Measurements from ENCODE around the gene CPB2. TPM values are rescaled to one million over a fixed set of nuclear protein-coding genes. Genes with fewer than 3 reads are reported as not detected.

Gene CPB2
- total and polyA plus RNA-seq, 7 donors, result not detected

DNA sequence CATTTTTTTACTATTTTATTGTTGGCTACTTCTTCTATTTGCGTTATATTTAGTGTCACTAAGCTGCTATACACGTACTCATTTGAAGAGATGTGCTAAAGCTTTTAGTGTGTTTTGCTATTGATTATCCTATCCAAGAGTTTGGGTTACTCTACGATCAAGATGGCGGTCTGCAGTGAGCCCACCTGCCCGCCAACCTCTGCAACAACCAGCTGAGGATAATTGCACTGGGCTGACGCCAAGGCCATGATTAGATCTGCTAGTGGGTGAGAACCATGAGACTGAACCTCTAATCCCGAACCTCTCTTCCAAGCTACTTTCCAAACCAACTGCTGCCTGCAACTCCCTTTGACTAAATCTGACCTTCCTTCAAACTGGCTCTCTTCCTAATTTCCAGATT lies 1.8 kb downstream of the CPB2 start:
- Histone ChIP-seq H3K9me3 (no peaks in the 10 kb centered on the region), H3K36me3 (no peaks in the 10 kb centered on the region), H3K27me3 (no peaks in the 10 kb centered on the region), H3K4me1 (peaks cover 0 to 7% (median 0%) of the 10 kb centered on the region in 4 donors), H3K27ac (no peak overlapping the region), H3K4me3 (no peak overlapping the region)
- no peak for DNase-seq
- TF ChIP-seq EP300 (IDR thresholded peaks at IDR 0.05), result no peak
- no peak for TF ChIP-seq POLR2AphosphoS5 (IDR thresholded peaks at IDR 0.05)
- TF ChIP-seq CTCF (IDR thresholded peaks at IDR 0.05), result no peak
- TF ChIP-seq POLR2A (IDR thresholded peaks at IDR 0.05), result no peak
- intact Hi-C loops (cut with DNase I), result no loop called here
- WGBS, 2 donors, result 87 to 93% methylated on average over 7 of the region's 7 CpGs

GRCh38 chr13:46102255-46102605 lies 2.6 kb downstream of the CPB2 start:
- Histone ChIP-seq H3K9me3 (no peaks in the 10 kb centered on the region), H3K4me1 (peaks cover 0 to 7% (median 0%) of the 10 kb centered on the region in 4 donors), H3K4me3 (no peak overlapping the region), H3K27me3 (no peaks in the 10 kb centered on the region), H3K27ac (no peak overlapping the region), H3K36me3 (no peaks in the 10 kb centered on the region)
- intact Hi-C loops (cut with DNase I), result no loop called here
- TF ChIP-seq POLR2AphosphoS5 (IDR thresholded peaks at IDR 0.05) (no peak), POLR2A (IDR thresholded peaks at IDR 0.05) (no peak), EP300 (IDR thresholded peaks at IDR 0.05) (no peak), CTCF (IDR thresholded peaks at IDR 0.05) (no peak)
- no peak for DNase-seq

DNA sequence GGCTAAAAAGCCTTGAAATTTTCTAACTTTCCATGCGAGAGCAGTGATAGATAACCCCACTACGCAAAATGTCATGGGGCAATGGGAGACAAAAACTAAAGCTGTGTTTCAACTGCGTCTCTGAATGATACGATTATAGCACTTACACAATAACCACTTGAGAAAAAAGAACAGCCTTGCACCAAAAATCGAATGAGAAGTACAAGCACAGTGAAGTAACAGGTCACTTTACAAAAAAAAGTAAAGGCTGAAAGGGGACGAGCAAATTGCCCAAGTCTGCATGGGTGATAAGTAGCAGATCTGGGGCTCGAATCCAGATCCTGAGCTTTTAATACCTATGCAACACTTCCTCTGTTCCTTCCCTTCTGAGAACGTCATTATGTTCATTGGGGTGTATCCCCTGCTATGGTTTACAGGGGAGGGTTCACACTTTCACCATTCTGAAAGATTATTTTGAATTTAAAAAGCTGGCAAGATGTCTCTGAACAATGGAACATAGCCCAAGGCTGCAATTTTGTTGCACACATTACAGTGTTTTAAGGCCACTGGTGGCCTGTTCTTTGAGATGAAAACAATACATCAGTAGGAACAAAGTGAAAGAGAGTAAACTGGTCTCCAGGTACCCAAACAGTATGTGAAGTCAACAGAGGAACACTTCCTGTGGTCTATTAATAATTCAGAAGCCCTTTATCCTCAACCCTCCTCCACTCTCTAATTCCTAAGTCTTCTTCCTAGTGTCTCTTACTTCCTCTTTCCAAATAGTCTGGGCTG lies 3.2 kb downstream of the CPB2 start:
- TF ChIP-seq EP300 (IDR thresholded peaks at IDR 0.05) (no peak), POLR2AphosphoS5 (IDR thresholded peaks at IDR 0.05) (no peak), POLR2A (IDR thresholded peaks at IDR 0.05) (no peak), CTCF (IDR thresholded peaks at IDR 0.05) (no peak)
- H3K4me1 ChIP-seq, result peaks cover 0 to 7% (median 0%) of the 10 kb centered on the region in 4 donors
- WGBS, 2 donors, result 73 to 78% methylated on average over 8 of the region's 8 CpGs
- no peak overlapping the region for H3K4me3 ChIP-seq
- H3K27ac ChIP-seq, result no peak overlapping the region
- H3K9me3 ChIP-seq, result no peaks in the 10 kb centered on the region
- no peaks in the 10 kb centered on the region for H3K36me3 ChIP-seq
- no peak for DNase-seq
- no peaks in the 10 kb centered on the region for H3K27me3 ChIP-seq
- intact Hi-C loops (cut with DNase I), result no loop called here

DNA sequence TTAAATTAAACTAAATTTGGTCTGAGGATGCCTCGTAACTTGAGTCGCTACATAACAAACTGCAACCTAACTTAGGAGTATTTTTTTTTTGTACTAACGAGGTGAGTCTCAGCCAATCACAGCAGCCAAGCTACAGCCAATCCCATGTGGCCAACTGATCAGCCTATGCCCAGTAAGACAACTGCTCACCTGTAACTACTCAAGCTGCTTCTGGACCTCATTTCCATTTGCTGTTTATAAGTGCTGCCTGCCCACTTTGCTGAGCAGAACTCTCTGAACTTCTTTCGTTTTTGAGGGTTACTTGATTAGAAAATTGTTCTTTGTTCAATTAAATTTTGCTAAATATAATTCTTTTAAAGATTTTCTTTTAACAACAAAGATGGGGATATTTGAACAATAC lies 3.8 kb downstream of the CPB2 start:
- Histone ChIP-seq H3K4me1 (peaks cover 0 to 7% (median 0%) of the 10 kb centered on the region in 4 donors), H3K27ac (no peak overlapping the region), H3K36me3 (no peaks in the 10 kb centered on the region), H3K9me3 (no peaks in the 10 kb centered on the region), H3K27me3 (no peaks in the 10 kb centered on the region), H3K4me3 (no peak overlapping the region)
- 73 to 88% methylated on average over 4 of the region's 4 CpGs for WGBS, 2 donors
- intact Hi-C loops (cut with DNase I), result no loop called here
- no peak for DNase-seq
- TF ChIP-seq POLR2A (IDR thresholded peaks at IDR 0.05) (no peak), EP300 (IDR thresholded peaks at IDR 0.05) (no peak), POLR2AphosphoS5 (IDR thresholded peaks at IDR 0.05) (no peak), CTCF (IDR thresholded peaks at IDR 0.05) (no peak)

All from sigmoid colon (tissue), 7 donors.